ENCODE results near the gene SLC7A4. TPM values are rescaled to one million over a fixed set of nuclear protein-coding genes. Genes with fewer than 3 reads are reported as not detected.

The SLC7A4 gene
- polyA plus RNA-seq, 1 donor from 2014 or later: not detected

GRCh38 chr22:21025266-21025665 lies 7.1 kb downstream of the SLC7A4 start:
- no peaks in the 10 kb centered on the region for H3K79me2 ChIP-seq (replicated peaks; ENCODE audit: insufficient read depth, low read length)
- H3K4me3 ChIP-seq (ENCODE audit: low read length): no peak overlapping the region
- no peaks in the 10 kb centered on the region for H3K9me3 ChIP-seq (ENCODE audit: low read length)
- H3K27me3 ChIP-seq (ENCODE audit: insufficient read depth, low read depth, low read length): no peaks in the 10 kb centered on the region
- no peaks in the 10 kb centered on the region for H3K36me3 ChIP-seq (ENCODE audit: insufficient read depth, low read length)
- H3K4me2 ChIP-seq (ENCODE audit: low read length): no peak overlapping the region
- H3K9ac ChIP-seq (ENCODE audit: low read length): no peak overlapping the region
- no peak overlapping the region for H2AFZ ChIP-seq (ENCODE audit: low read depth, low read length)
- TF ChIP-seq, protein P1, sequence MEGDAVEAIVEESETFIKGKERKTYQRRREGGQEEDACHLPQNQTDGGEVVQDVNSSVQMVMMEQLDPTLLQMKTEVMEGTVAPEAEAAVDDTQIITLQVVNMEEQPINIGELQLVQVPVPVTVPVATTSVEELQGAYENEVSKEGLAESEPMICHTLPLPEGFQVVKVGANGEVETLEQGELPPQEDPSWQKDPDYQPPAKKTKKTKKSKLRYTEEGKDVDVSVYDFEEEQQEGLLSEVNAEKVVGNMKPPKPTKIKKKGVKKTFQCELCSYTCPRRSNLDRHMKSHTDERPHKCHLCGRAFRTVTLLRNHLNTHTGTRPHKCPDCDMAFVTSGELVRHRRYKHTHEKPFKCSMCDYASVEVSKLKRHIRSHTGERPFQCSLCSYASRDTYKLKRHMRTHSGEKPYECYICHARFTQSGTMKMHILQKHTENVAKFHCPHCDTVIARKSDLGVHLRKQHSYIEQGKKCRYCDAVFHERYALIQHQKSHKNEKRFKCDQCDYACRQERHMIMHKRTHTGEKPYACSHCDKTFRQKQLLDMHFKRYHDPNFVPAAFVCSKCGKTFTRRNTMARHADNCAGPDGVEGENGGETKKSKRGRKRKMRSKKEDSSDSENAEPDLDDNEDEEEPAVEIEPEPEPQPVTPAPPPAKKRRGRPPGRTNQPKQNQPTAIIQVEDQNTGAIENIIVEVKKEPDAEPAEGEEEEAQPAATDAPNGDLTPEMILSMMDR (IDR thresholded peaks at IDR 0.05; ENCODE audit: poor library complexity, severe bottlenecking): no peak
- TF ChIP-seq SMC3 (conservative IDR thresholded peaks at IDR 0.05; ENCODE audit: poor library complexity) (no peak), MXI1 (conservative IDR thresholded peaks at IDR 0.05; ENCODE audit: poor library complexity, severe bottlenecking) (no peak), RAD21 (conservative IDR thresholded peaks at IDR 0.05) (no peak), POLR2AphosphoS5 (IDR thresholded peaks at IDR 0.05) (no peak), EZH2 (IDR thresholded peaks at IDR 0.05; ENCODE audit: borderline replicate concordance, insufficient read depth, low read length, poor library complexity, severe bottlenecking) (no peak), REST (IDR thresholded peaks at IDR 0.05; ENCODE audit: borderline replicate concordance) (no peak), EP300 (conservative IDR thresholded peaks at IDR 0.05; ENCODE audit: poor library complexity, severe bottlenecking) (no peak), TAF1 (IDR thresholded peaks at IDR 0.05; ENCODE audit: low read depth) (no peak)
- no peaks in the 10 kb centered on the region for H3F3A ChIP-seq (ENCODE audit: insufficient read depth, low read length, poor library complexity, severe bottlenecking)
- no peaks in the 10 kb centered on the region for H3K9me2 ChIP-seq (ENCODE audit: insufficient read depth, low read length)
- H4K20me1 ChIP-seq (ENCODE audit: insufficient read depth): no peaks in the 10 kb centered on the region
- H3K27ac ChIP-seq (ENCODE audit: low read length): no peak overlapping the region

DNA sequence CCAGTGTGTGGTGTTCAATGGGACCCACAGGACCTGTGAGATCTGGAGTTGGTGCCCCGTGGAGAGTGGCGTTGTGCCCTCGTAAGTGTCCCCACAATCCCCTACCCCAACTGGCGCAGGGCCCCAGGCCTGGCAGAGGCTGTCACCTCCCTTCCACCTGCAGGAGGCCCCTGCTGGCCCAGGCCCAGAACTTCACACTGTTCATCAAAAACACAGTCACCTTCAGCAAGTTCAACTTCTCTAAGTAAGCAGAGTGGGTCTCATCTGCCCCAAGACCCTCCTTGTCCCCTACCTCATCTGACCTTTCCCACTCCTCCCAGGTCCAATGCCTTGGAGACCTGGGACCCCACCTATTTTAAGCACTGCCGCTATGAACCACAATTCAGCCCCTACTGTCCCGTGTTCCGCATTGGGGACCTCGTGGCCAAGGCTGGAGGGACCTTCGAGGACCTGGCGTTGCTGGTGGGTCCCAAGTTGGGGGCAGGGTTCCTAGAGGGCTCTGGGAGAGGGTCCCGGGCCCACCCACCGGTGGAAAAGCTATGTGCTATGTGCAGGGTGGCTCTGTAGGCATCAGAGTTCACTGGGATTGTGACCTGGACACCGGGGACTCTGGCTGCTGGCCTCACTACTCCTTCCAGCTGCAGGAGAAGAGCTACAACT lies 9.3 kb downstream of the SLC7A4 start:
- no peaks in the 10 kb centered on the region for H4K20me1 ChIP-seq (ENCODE audit: insufficient read depth)
- H3K79me2 ChIP-seq (replicated peaks; ENCODE audit: insufficient read depth, low read length): no peaks in the 10 kb centered on the region
- no peaks in the 10 kb centered on the region for H3F3A ChIP-seq (ENCODE audit: insufficient read depth, low read length, poor library complexity, severe bottlenecking)
- H3K9ac ChIP-seq (ENCODE audit: low read length): no peak overlapping the region
- H2AFZ ChIP-seq (ENCODE audit: low read depth, low read length): no peak overlapping the region
- no peaks in the 10 kb centered on the region for H3K9me3 ChIP-seq (ENCODE audit: low read length)
- H3K27me3 ChIP-seq (ENCODE audit: insufficient read depth, low read depth, low read length): no peaks in the 10 kb centered on the region
- H3K36me3 ChIP-seq (ENCODE audit: insufficient read depth, low read length): no peaks in the 10 kb centered on the region
- no peak overlapping the region for H3K4me2 ChIP-seq (ENCODE audit: low read length)
- H3K4me3 ChIP-seq (ENCODE audit: low read length): no peak overlapping the region
- no peaks in the 10 kb centered on the region for H3K9me2 ChIP-seq (ENCODE audit: insufficient read depth, low read length)
- H3K27ac ChIP-seq (ENCODE audit: low read length): no peak overlapping the region
- TF ChIP-seq POLR2AphosphoS5 (IDR thresholded peaks at IDR 0.05) (no peak), REST (IDR thresholded peaks at IDR 0.05; ENCODE audit: borderline replicate concordance) (no peak), EZH2 (IDR thresholded peaks at IDR 0.05; ENCODE audit: borderline replicate concordance, insufficient read depth, low read length, poor library complexity, severe bottlenecking) (no peak), EP300 (conservative IDR thresholded peaks at IDR 0.05; ENCODE audit: poor library complexity, severe bottlenecking) (no peak), TAF1 (IDR thresholded peaks at IDR 0.05; ENCODE audit: low read depth) (no peak), MXI1 (conservative IDR thresholded peaks at IDR 0.05; ENCODE audit: poor library complexity, severe bottlenecking) (no peak), SMC3 (conservative IDR thresholded peaks at IDR 0.05; ENCODE audit: poor library complexity) (no peak), RAD21 (conservative IDR thresholded peaks at IDR 0.05) (no peak)
- TF ChIP-seq, protein P1 (IDR thresholded peaks at IDR 0.05; ENCODE audit: poor library complexity, severe bottlenecking): no peak
